ENCODE results near the gene PTPRU. TPM values are rescaled to one million over a fixed set of nuclear protein-coding genes. Genes with fewer than 3 reads are reported as not detected.

The PTPRU gene
- total and polyA plus RNA-seq, 2 experiments from 2014 or later, result 8.0 to 105 TPM

- Histone ChIP-seq H3K9me2 (ENCODE audit: insufficient read depth) (no peaks in the 10 kb centered on the region), H3K4me1 (ENCODE audit: insufficient read depth) (peaks cover 23% of the 10 kb centered on the region), H3F3A (replicated peaks; ENCODE audit: low read depth) (no peaks in the 10 kb centered on the region), H4K20me1 (replicated peaks; ENCODE audit: insufficient read depth) (no peaks in the 10 kb centered on the region), H3K4me2 (peak overlapping the region; percentile 71; the same call in 1 of the 2 replicates), H3K36me3 (ENCODE audit: insufficient read depth) (0 out of 2 replicates have a peak, but pooled peaks cover 9% of the 10 kb centered on the region), H3K27ac (ENCODE audit: low read depth) (peak overlapping the region; percentile 67; the same call in 1 of the 2 replicates), H3K27me3 (ENCODE audit: insufficient read depth) (no peaks in the 10 kb centered on the region), H3K4me3 (peak overlapping the region; percentile 19; the same call in 1 of the 2 replicates), H2AFZ (no peak overlapping the region), H3K79me2 (replicated peaks; ENCODE audit: insufficient read depth) (no peaks in the 10 kb centered on the region)
- DNase-seq (ENCODE audit: low spot score) (no peak), ATAC-seq (peak; percentile 62)
- TF ChIP-seq CTCF (conservative IDR thresholded peaks at IDR 0.05; ENCODE audit: low read depth in 2 of 2), result no peak
- TF ChIP-seq JUNB (IDR thresholded peaks at IDR 0.05; ENCODE audit: unreplicated experiment), result no peak
- TF ChIP-seq NANOG (IDR thresholded peaks at IDR 0.05; ENCODE audit: borderline replicate concordance), result no peak
- no peak for TF ChIP-seq ZNF462 (CRISPR knock-in tag; IDR thresholded peaks at IDR 0.05)
- TF ChIP-seq STAT1 (IDR thresholded peaks at IDR 0.05; ENCODE audit: unreplicated experiment), result no peak
- TF ChIP-seq REST (IDR thresholded peaks at IDR 0.05; ENCODE audit: unreplicated experiment), result no peak
- no peak for TF ChIP-seq EZH2 (IDR thresholded peaks at IDR 0.05; ENCODE audit: low read depth, unreplicated experiment)
- no peak for TF ChIP-seq ZNF114 (CRISPR knock-in tag; IDR thresholded peaks at IDR 0.05)
- TF ChIP-seq ETS1 (IDR thresholded peaks at IDR 0.05), result no peak
- no peak for TF ChIP-seq CREB1 (CRISPR knock-in tag; IDR thresholded peaks at IDR 0.05; ENCODE audit: low read depth)
- no peak for TF ChIP-seq POLR2AphosphoS5 (IDR thresholded peaks at IDR 0.05; ENCODE audit: low read depth)
- TF ChIP-seq EZH2phosphoT487 (IDR thresholded peaks at IDR 0.05; ENCODE audit: unreplicated experiment), result no peak
- TF ChIP-seq ZNF331 (CRISPR knock-in tag; IDR thresholded peaks at IDR 0.05; ENCODE audit: low read depth), result no peak
- peaks cover 24% of the 10 kb centered on the region for H3K4me1 Mint-ChIP-seq
- H3K36me3 Mint-ChIP-seq (ENCODE audit: low read depth), result peaks cover 11% of the 10 kb centered on the region
- H3K27ac Mint-ChIP-seq, result no peak overlapping the region
- H3K27me3 Mint-ChIP-seq (ENCODE audit: insufficient read depth, low read depth, poor library complexity), result peaks cover 7% of the 10 kb centered on the region
- no peaks in the 10 kb centered on the region for H3K9me3 Mint-ChIP-seq
- H3K4me3 Mint-ChIP-seq, result peak overlapping the region; percentile 48; the same call in 1 of the 3 replicates
Measured at GRCh38 chr1:29272147-29272907, 36.0 kb downstream of the PTPRU start.

Measured in GM23338 (cell line).